GM18508 (cell line): Measurements from ENCODE around the gene OR7D2.
A peak's percentile ranks its signal among the peaks of the same experiment; 100 is the strongest.

ENCODE experiments used
- ATAC-seq: cut with Tn5 transposase; IDR thresholded peaks from one replicate; pipeline ENCODE4 v1.9.1; 2021; ENCODE audit warnings: moderate number of reproducible peaks; ENCODE audit not compliant: insufficient read depth, unreplicated experiment

OR7D2 gene

DNA sequence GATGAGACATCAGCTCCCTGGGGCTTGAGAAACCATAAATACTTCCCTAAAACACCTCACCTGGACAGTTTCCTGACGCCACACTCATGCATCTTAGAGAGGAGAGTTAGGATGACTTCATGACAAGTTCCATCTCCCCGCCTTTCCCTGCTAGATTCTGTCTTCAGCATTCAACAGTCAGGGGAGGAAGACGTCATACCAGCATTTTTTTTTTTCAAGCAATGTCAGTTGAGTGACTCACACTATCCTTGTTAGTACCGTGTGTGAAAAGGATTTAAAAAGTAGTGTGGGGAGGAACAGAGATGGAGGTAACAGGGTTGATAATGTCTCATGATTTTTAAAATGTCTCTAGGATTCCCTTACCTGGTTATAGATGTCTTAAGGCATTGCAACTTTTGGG, at the start of gene OR7D2:
Gene OR7D2, plus strand, starts transcription at position 79 of the 400 bp plus-strand sequence. CDS start 6,803 bp downstream, outside the sequence.
- no peak for ATAC-seq

DNA sequence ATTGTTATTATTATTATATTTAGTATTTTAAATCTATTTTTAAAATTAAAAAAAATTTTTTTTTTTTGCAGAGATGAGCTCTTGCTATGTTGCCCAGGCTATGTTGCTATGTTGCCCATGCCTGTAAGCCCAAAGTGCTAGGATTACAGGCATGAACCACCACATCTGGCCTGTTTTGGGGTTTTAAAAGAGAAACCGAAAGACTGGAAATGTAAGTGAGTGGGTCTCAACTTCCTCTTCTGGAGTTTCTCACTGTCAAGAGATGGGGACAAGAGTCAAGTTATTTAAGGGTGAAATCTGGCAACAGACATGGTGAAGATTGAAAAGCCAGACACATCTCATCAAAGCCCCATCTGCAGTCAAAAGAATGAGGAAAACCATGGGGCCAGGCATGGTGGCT, 47.8 kb upstream of the OR7D2 start:
- ATAC-seq, result no peak

DNA sequence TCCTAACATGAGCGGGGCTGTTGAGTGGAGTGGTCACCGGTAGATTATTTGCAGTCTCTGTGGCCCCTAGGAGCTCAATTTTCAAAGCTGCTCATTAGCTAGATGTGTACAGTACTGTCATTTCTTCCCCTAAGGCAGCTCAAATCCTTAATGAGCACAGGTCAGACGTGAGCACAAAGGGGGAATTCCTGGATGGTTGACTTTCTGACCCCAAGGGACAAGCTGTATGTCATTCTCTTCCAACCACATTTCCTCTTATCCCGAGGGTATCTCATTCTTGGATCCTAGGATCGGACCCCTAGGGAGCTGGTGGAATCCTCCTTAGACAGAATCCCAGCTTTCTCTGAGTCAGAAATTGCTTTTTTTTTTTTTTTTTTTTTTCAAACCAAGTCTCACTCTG, 46.4 kb upstream of the OR7D2 start:
- no peak for ATAC-seq

DNA sequence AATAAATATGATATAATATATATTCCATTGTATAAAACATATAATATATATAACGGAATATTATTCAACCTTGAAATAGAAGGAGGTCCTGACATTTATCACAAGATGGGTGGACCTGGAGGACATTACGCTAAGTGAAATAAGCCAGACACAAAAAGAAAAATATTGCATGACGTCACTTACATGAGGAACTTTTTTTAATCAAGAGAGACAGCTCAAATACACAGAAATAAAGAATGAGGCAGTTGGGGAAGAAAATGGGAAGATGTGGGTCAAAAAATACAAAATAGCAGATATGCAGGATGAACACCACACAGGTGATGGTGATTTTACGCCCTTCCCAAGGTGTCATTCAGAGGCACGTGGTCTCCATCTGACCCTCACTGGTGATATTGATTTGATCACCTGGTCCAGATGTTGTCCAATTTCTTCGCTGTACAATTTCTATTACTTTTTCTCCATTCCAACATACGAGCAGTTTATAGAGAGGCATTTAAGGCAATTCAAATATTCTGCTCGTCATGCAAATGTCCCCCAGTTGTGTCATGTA, 39.1 kb upstream of the OR7D2 start:
- no peak for ATAC-seq

DNA sequence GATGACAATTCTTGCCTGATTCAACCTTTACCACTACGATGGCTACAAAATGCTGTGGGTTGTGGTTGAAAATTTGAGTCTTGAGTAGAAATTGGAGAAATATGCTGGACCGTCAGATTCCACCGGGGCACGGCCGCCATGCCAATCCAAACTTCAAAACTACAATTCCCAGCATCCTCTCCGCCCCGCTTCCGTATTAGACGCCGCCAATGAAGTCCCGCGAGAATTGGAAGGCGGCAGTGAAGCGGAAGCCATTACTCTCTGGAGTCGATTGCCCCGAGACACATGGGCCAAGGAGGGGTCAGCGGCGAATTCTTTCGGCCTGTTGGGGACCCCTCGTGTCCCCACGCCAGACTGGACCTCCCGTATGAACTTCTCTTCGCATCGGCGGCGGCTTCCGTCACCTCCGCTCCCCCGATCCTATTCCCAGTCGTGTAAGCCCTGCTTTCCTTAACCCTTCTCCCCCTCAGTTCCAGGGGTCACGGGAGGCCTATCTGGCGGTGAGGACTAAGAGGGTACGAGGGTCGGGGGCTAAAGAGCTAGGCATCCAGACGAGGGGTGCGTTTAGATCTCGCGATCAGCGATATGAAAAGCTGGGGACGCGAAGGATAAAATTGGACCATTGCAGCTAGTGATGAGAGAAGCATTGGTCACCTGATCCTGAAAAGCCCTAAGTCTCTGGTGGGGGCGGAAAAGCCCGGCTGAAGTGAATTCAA, 38.5 kb upstream of the OR7D2 start, which contains the start of gene ZNF317:
Gene ZNF317, plus strand, starts transcription at position 239 of the 716 bp plus-strand sequence. CDS start 15,620 bp downstream, outside the sequence.
- peak; percentile 50 for ATAC-seq

DNA sequence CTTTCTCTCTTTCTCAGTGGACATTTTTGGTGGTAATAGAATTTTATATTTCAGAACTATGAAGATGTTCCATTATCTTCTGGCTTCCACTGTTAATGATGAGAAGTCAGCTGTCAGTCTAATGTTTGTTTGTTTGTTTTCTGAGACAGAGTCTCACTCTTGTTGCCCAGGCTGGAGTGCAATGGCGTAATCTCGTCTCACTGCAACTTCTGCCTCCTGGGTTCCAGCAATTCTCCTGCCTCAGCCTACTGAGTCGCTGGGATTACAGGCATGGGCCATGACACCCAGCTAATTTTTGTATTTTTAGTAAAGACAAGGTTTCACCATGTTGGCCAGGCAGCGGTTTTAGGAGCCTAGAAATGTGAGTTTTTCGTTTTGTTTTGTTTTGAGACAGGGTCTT, 33.9 kb upstream of the OR7D2 start:
- ATAC-seq, result no peak

DNA sequence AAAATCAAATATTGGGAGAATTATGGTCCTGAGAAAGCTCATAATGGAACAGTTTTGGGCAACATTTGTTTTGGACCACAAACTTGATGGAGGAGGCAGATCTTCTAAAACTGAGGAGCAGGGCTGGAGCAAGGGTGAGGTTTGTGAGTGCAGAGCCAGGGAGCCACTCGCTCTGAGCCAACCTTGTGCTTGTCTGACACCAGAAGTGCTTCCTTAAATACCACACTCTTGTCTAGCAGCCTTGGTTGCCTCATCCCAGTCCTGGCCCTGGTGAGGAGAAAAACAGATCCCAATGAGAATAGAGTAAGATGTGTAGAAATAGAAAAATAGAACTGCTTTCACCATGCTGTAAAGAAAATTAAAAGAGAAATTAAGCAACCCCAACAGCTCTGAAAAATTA, 31.9 kb upstream of the OR7D2 start:
- no peak for ATAC-seq

DNA sequence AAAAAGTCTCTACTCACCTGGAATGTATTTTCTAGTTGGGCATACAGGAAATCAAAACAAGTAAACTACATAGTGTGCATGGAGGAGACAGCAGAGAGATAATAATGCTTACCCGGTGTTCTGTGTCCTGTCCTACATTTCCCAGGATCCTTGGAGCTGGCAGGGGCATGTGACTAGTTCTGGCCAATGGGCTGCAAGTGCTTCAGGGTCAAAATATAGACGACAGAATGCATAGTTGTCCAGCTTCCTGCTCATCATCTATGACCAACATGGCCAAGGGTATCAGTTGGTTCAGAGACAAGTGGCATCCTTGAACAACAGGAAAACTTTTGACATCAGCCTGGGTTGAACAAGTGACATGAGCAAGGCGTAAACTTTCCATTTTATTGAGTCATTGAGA, 30.1 kb upstream of the OR7D2 start:
- ATAC-seq, result no peak

DNA sequence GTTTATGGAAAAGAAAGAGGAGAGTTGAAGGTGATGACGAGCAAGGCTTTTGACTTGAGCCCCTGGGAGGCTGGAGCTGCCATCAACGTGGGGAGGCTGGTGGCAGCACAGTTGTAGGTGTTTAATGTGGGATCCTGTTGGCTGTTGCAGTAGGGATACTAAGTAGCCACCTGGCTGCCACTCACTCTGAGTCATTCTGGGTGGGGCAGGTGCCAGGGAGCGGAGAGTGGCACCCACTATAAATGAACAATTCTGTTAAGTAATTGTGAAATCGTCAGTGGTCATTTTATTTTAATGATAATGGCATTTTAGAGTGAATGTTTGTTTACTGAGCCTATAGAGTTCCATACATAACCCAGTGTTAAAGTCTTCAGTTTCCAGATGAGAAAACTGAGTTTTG, 28.8 kb upstream of the OR7D2 start:
- no peak for ATAC-seq

DNA sequence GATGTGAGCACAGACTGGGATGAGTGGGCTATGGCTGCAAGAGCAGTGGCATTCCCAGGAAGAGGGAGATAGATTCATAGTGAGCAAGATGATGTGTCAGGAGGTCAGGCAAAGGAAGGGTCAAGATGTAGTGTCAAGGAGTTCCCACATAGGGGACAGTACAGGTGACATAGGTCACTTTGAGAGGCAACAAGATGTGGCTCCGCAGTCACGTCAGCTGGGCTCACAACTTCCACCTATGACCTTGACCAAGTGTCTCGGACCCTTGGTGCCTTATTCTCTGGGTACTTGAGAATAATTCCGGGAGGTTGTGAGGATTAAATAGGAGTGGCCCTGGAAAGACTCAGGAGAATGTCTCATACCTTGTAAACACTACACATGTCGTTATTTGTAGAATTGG, 28.1 kb upstream of the OR7D2 start:
- no peak for ATAC-seq

DNA sequence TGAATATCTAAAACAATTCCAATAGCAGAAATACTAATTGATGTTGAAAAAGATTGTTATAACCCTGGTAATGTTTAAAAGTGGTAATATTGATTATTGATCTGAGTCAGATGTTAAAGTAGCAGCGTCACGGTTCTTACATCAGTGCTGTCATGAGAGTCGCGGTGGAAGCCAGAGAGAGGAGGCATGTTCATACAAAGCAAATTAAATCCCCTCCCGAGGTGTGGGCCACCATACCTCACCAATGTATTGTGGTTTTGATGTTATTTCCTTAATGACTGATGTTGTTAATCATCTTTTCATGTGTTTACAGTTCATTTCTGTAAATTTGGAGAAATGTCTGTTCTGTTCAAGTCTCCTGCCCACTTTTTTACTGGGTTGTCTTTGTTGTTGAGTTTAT, 27.4 kb upstream of the OR7D2 start:
- no peak for ATAC-seq

DNA sequence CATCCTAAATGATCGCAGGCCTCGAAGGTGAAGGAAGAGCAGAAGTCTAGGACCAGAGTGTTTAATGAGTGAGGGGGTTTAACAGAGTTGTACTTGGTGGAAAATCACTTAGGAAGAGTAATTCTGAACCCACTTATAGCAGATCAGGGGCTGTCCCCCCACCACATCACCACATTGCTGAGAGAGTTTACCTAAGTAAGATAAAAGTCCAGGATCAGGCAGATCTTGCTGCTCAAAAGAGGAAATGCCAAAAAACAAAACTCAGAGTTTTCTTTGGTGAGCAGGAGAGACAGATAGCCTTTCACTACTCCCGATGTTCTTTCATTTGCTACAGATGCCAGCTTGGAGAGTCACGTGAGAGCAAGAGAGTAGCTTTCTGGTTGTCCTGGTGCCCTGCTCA, 23.2 kb upstream of the OR7D2 start:
- ATAC-seq, result no peak

DNA sequence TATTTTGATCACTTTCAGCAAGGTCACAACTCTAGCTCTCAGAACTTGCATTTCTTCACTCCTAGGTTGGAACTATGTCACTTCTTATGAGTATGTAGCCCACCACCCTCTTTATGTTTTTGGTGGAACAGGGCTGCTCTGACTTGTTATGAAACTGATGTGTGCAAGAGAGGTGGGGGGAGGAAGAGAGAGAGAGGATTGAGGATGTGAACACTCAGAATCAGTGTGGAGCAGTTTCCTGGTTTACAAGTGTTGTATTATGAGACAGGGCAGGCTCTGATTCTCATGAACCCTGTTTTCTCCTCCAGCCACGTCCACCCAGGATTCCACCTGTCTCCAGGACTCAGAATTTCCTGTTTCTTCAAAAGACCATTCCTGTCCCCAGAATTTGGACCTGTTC, 22.5 kb upstream of the OR7D2 start:
- ATAC-seq, result no peak

DNA sequence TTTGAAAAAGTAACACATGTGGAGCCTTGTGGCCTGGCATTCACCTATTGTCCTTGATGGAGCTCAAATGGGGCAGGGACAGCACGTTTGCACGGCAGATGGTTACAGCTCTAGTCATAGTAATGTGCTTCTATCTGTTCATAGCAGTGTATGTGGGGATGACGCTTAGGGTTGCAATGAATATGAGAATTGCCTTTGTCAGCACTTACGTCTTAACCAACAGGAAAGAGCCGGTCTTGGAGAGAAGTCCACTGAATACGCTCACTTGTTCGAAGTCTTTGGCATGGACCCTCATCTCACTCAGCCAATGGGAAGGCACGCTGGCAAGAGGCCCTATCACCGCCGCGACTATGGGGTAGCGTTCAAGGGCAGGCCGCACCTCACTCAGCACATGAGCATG, 18.9 kb upstream of the OR7D2 start:
- ATAC-seq, result no peak

DNA sequence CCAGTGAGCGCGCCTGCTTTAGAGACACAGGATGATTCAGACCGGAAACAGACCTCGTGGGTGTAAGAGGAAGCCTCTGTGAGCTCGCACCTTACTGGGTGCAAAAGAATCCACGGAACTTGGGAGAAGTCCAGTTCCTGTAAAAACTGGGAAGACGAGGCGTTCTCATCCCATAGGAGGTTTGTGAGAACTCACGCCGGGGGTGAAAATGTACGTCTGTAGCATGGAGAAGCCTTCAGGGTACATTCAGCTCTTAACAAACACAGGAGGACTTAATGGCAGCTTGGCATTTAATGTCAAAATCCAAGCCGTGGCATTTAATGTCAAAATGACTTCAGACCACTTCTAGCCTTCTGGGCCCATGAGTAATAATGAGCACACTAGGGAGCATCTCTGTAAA, 17.4 kb upstream of the OR7D2 start:
- no peak for ATAC-seq

DNA sequence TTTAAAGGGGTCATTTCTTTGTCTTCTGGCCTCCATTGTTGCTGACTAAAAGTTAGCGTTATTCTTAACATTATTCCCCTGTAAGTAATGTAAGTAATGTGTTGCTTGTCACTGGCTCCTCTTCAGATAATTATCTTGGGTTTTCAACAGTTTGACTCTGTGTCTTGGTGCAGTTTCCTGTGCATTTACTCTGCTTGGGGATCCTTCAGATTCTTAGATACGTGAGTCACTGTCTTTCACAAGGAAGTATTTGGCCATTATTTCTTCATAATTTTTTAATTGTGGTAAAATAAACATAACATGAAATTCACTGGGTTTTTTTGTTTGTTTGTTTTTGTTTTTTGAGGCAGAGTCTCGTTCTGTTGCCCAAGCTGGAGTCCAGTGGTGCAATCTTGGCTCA, 13.5 kb upstream of the OR7D2 start:
- no peak for ATAC-seq

DNA sequence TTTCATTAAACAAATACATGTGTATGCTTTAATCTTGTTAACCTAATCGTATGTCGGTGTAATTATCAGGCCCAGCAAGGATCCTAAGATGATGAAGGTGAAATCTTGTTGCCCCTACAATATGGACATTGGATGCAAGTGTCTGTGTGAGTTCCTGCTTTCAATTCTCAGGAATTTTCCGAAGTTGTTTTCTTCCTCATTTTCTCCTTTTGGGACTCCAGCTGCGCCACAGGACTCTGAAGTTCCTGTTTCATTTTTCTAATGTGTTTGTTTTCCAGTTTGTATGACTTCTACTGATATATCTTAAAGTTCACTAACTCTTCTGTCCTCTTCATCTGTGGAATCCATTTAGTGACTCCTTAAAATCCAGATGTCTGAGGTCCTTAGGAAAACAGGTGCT, 11.9 kb upstream of the OR7D2 start:
- no peak for ATAC-seq

DNA sequence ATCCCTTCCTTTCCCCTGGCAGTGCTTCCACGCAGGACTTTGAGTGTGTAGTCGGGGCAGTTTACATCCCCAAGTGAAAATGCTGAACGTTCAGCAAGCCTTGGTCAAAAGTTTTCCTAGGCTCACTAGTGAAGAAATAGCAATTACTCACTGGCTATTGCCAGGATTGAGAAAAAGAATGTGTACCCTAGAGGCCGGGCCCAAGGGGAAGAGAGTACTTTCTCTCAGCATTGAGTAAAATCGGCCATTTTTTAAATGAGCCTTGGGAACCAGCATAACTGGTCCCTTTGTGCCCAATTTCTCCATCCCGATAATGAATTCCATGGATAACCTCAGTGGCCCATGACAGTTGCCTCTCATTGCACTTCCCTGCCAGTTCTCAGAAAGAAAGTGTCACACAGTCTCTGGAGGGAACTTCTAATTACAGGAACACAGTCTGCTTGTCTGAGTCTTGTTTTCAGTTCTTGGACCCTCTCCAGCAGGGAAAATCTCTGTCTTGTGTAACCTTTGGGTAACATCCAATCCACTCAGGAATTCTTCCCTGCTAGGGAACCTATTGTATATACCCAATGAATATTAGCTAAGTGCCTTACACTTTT, 7.3 kb upstream of the OR7D2 start:
- no peak for ATAC-seq

DNA sequence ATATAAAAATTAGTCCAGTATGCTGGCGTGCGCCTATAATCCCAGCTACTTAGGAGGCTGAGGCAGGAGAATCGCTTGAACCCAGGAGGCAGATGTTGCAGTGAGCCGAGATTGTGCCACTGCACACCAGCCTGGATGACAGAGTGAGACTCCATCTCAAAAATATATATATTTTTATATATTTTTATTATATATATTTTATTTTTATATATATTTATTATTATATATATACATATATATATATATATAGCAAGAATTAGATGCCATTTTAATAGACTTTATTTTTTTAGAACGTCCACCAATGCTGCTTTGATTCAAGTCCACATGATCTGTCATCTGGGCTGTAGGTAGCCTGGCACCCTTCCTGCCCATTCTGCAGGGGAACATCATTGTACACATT, 3.5 kb upstream of the OR7D2 start:
- ATAC-seq, result no peak

DNA sequence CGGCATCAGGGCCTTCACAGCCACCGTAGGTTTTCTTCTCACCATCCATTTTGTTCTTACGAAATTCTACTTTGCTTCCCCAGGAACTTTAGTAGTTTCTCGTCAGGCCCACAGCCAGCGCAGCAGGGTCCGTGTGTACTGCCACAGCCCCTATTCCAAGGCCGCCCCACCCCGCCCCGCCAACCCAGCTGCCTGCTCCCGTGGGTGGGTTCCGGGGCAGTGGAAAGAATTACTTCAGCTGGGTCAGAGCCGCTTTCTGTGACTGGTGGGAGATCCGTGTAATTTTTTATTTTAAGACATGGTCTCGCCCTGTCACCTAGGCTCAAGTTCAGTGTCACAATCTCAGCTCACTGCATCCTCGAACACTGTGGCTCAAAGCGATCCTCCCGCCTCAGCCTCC, 4.2 kb downstream of the OR7D2 start:
- ATAC-seq, result no peak

DNA sequence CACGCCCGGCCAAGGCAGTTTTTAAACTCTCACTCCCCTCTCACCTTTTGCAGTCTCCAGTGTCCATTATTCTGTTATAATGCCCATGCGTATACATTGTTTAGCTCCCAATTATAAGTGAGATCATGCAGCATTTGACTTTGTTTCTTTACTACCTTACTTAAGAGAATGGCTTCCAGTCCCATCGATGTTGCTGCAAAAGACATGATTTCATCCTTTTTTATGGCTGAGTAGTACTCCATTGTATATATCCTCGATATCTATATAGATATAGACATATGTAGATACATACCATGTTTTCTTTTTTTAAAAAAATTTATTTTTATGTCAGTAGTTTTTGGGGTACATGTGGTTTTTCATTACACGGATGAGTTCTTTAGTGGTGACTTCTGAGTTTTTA, 8.4 kb downstream of the OR7D2 start:
- ATAC-seq, result no peak

DNA sequence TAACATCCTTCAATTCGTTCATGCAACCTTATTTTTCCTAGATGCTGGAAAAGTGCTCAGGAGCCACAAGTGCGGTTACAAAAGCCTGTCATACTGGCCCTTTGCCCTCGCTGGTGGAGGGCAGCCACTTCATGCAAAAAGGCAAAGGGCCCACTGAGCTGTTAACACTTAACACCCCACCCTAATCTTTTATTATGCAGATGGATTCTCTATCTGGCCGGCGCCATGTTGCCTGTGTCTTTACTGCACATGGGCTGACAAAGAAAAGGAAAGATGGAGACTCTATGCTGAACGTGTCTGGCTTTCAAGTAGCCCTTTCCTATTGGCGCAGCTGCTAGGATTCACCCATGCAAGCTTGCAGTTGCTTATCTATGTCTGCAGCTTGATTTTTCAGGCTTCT, 10.8 kb downstream of the OR7D2 start:
- ATAC-seq, result no peak
